GM12873 (cell line): Measurements from ENCODE around the gene CCDC80.

Source experiments
- TF ChIP-seq, protein P1 (sequence below): IDR thresholded peaks from 2 replicates; pipeline ENCODE4 v1.5.1; 2012; ENCODE audit warnings: low read depth, mild to moderate bottlenecking, moderate library complexity, low read length, control low read depth; ENCODE audit not compliant: insufficient read depth; ENCODE audit errors: missing control alignments

CCDC80 gene

GRCh38 chr3:112598731-112599130 is 42.2 kb downstream of the CCDC80 start:
- TF ChIP-seq, protein P1, sequence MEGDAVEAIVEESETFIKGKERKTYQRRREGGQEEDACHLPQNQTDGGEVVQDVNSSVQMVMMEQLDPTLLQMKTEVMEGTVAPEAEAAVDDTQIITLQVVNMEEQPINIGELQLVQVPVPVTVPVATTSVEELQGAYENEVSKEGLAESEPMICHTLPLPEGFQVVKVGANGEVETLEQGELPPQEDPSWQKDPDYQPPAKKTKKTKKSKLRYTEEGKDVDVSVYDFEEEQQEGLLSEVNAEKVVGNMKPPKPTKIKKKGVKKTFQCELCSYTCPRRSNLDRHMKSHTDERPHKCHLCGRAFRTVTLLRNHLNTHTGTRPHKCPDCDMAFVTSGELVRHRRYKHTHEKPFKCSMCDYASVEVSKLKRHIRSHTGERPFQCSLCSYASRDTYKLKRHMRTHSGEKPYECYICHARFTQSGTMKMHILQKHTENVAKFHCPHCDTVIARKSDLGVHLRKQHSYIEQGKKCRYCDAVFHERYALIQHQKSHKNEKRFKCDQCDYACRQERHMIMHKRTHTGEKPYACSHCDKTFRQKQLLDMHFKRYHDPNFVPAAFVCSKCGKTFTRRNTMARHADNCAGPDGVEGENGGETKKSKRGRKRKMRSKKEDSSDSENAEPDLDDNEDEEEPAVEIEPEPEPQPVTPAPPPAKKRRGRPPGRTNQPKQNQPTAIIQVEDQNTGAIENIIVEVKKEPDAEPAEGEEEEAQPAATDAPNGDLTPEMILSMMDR: no peak

GRCh38 chr3:112597945-112598344 is 43.0 kb downstream of the CCDC80 start:
- TF ChIP-seq, protein P1: no peak

DNA sequence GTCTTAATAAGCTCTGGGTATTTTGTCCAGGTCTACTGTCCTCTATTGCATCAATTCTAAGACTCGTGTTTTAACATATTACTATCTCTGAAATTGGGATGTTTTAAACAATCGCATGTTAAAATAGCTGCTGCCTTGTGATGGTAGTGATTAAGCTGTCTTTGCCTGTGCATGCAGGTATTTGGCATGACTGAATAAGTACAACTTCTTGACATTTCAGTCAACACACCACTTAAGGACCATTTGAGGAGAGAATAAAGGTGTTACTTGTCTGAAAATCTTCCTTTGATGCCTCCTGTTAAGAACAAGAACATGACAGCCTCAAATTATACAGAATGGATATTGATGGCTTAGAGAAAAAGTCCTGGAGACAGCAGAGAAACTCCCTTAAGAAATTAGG is 46.1 kb downstream of the CCDC80 start:
- TF ChIP-seq, protein P1: no peak

- TF ChIP-seq, protein P1: no peak
These were observed 47.7 kb downstream of the CCDC80 start for GRCh38 chr3:112593258-112593657.

- TF ChIP-seq, protein P1: no peak
These were observed 53.6 kb downstream of the CCDC80 start for GRCh38 chr3:112587336-112587735.

DNA sequence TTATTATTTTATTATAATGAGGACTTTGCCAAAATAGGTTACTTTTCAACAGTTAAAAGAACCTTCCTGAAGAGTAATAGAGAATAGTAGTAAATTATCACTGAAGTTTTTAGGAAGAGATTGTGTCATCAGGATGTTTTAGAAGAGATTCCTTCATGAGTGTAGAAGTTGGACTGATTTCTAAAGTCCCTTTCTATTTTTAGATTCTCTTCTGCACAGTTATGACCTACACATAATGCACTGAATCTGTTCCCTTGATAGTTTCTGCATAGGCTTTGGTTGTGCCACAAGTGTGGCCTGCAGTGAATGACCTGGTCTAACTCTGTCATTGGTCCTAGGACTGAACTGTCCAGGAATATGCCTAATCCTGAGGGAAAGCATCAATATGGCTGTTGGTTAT is 55.2 kb downstream of the CCDC80 start:
- TF ChIP-seq, protein P1: no peak

DNA sequence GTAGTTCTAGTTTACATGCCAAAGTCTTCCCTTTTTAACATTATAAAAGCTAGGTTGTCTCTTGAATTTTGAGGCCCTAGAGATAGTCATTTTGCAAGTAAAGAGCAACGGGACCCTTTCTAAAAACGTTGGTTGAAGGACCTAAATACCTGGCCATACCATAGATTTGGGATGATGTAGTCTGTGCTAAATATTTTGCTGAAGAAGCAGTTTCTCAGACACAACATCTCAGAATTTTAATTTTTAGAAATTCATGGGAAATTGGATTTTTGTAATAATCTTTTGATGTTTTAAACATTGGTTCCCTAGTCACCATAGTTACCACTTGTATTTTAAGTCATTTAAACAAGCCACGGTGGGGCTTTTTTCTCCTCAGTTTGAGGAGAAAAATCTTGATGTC is 57.8 kb downstream of the CCDC80 start:
- TF ChIP-seq, protein P1: no peak
